SKM-1 treated with dmso at 0.1 percent for 144 hours (cell line): Measurements from ENCODE around the gene USP38.
"Not testable (repeated sequence)": the region's sequence is repeated elsewhere in the genome, so short reads cannot be mapped to it uniquely, and the experiment has no call there.

ENCODE experiments used
- DNase-seq: peaks from one replicate; lab custom pipeline; 2025; ENCODE audit not compliant: unreplicated experiment; lab: John Stamatoyannopoulos, UW

Gene USP38

GRCh38 chr4:143257356-143257755 is 72.6 kb downstream of the USP38 start:
- no peak for DNase-seq

- no peak for DNase-seq
Observed at GRCh38 chr4:143260750-143261149, 76.0 kb downstream of the USP38 start.

GRCh38 chr4:143262838-143263237 is 78.1 kb downstream of the USP38 start:
- DNase-seq, result no peak

- DNase-seq, result not testable (repeated sequence)
Observed at GRCh38 chr4:143267690-143268089, 83.0 kb downstream of the USP38 start.

- no peak for DNase-seq
Observed at GRCh38 chr4:143270256-143270838, 85.6 kb downstream of the USP38 start.
